ENCODE data around the gene FGD4.

DNA sequence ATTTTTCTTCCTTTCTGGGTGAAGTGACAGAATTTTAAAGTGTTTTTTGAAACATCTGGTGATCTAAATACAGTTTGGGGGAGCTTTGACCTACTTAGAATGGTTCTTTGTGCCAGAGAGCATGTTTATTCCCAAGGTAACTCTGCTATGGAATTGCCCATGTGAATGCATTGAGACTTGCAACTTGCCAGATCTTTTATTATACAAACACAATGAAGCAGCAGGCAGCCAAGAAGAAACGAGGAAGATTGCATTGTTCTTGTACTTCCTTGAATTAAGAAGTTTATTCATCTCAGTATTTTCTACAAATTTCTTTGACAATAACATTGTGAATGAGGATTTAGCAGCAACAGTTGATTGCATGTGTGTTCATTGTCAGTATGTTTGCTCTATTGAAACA is 55.5 kb downstream of the FGD4 start:
- TF ChIP-seq, protein P1, sequence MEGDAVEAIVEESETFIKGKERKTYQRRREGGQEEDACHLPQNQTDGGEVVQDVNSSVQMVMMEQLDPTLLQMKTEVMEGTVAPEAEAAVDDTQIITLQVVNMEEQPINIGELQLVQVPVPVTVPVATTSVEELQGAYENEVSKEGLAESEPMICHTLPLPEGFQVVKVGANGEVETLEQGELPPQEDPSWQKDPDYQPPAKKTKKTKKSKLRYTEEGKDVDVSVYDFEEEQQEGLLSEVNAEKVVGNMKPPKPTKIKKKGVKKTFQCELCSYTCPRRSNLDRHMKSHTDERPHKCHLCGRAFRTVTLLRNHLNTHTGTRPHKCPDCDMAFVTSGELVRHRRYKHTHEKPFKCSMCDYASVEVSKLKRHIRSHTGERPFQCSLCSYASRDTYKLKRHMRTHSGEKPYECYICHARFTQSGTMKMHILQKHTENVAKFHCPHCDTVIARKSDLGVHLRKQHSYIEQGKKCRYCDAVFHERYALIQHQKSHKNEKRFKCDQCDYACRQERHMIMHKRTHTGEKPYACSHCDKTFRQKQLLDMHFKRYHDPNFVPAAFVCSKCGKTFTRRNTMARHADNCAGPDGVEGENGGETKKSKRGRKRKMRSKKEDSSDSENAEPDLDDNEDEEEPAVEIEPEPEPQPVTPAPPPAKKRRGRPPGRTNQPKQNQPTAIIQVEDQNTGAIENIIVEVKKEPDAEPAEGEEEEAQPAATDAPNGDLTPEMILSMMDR (IDR thresholded peaks at IDR 0.05), result no peak
- no peak for TF ChIP-seq POLR2AphosphoS5 (IDR thresholded peaks at IDR 0.05)
- TF ChIP-seq EP300 (IDR thresholded peaks at IDR 0.05), result no peak
- TF ChIP-seq POLR2A (IDR thresholded peaks at IDR 0.05), result no peak
